BLaER1 treated with 17β-estradiol and CSF1 and Interleukin-3, amounts not matched to agents 10 nM and 100 nM (cell line): Measurements from ENCODE around the gene CREB5.

Experiments used
- H3K27ac ChIP-seq, 11 experiments: shearing (Covaris generic); formaldehyde crosslinking; 2 replicates each; pipeline ENCODE4 v1.8.1; 2022
- H3K27me3 ChIP-seq, 11 experiments: shearing (Covaris generic); formaldehyde crosslinking; 2 replicates each; pipeline ENCODE4 v1.8.1; 2022
- H3K36me3 ChIP-seq, 11 experiments: shearing (Covaris generic); formaldehyde crosslinking; 2 replicates each; pipeline ENCODE4 v1.8.1; 2022
- H3K4me1 ChIP-seq, 10 experiments: shearing (Covaris generic); formaldehyde crosslinking; 2 replicates each; pipeline ENCODE4 v1.8.1; 2022
- H3K4me2 ChIP-seq, 11 experiments: shearing (Covaris generic); formaldehyde crosslinking; 2 replicates each; pipeline ENCODE4 v1.8.1; 2022
- H3K4me3 ChIP-seq, 10 experiments: shearing (Covaris generic); formaldehyde crosslinking; 2 replicates each; pipeline ENCODE4 v1.8.1; 2022
- H3K9ac ChIP-seq, 11 experiments: shearing (Covaris generic); formaldehyde crosslinking; 2 replicates each; pipeline ENCODE4 v1.8.1; 2022
- H3K9me3 ChIP-seq, 11 experiments: shearing (Covaris generic); formaldehyde crosslinking; replicated peaks in 1 of 11; 2 replicates each; pipeline ENCODE4 v1.8.1; 2022
- H4K20me1 ChIP-seq, 11 experiments: shearing (Covaris generic); formaldehyde crosslinking; 2 replicates each; pipeline ENCODE4 v1.8.1; 2022
- Cebpa-rat ChIP-seq, 11 experiments: shearing (Covaris generic); IDR thresholded peaks; 2 replicates each; pipeline ENCODE4 v1.8.1; 2022

Gene CREB5

DNA sequence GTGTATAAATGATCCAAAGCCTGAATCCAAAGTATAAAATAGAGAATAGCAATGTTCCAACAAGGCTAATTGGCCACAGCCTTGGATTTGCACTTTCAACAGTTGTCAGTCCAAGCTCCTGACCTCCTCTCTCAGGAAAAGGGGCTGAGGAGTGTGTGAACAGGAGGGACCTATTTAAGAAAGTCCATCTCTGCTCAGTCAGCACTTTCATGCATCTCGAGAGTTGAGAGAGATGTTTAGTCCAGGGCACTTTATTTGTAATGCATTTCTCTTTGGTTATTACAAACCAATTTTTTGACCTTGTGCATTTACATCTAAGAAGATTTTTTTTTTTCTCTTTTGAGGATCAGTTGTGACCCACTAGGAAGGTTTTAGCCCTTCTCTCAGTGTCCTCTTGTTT is 244.2 kb downstream of the CREB5 start:
- no peaks in the 10 kb centered on the region for H3K27me3 ChIP-seq
- no peak overlapping the region for H3K27ac ChIP-seq
- H3K4me2 ChIP-seq, result no peak overlapping the region
- H3K36me3 ChIP-seq, result peaks cover 0 to 10% (median 0%) of the 10 kb centered on the region in 11 experiments; a peak in 3 of 22 replicates
- no peak overlapping the region for H3K4me3 ChIP-seq
- TF ChIP-seq Cebpa-rat (IDR thresholded peaks at IDR 0.05), result no peak
- peaks cover 16 to 25% (median 21%) of the 10 kb centered on the region in 11 experiments for H3K9me3 ChIP-seq
- no peak overlapping the region for H3K9ac ChIP-seq
- peaks cover 0 to 20% (median 6%) of the 10 kb centered on the region in 10 experiments; a peak in 14 of 20 replicates for H3K4me1 ChIP-seq
- no peaks in the 10 kb centered on the region for H4K20me1 ChIP-seq

DNA sequence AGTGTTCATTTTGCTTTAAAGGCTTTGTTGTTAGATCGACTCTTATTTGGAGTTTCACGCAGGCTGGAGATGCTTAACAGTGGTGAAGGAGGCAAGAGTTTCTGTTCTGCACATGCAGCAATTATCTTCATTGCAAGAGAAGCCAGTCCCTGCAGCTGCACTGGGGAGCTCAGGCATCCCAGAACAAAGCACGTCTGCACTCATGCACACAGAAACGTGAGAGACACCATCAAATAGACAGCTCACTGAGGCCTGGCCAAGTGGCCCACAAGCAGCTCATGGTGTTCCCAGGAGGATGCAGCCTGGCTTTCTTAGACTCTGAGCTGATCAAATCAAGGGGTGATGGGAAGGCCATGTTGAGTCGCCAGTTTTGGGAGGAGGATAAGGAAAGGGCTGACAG is 246.1 kb downstream of the CREB5 start:
- Histone ChIP-seq H4K20me1 (no peaks in the 10 kb centered on the region), H3K9ac (no peak overlapping the region), H3K4me3 (no peak overlapping the region), H3K4me1 (peaks cover 7 to 39% (median 22%) of the 10 kb centered on the region in 10 experiments), H3K27ac (no peak overlapping the region), H3K36me3 (peaks cover 0 to 10% (median 0%) of the 10 kb centered on the region in 11 experiments; a peak in 3 of 22 replicates), H3K4me2 (peak overlapping the region in 5 of 11 experiments; percentile 7 to 51 (median 32); a peak in 7 of 22 replicates), H3K27me3 (no peaks in the 10 kb centered on the region), H3K9me3 (peaks cover 16 to 25% (median 21%) of the 10 kb centered on the region in 11 experiments)
- no peak for TF ChIP-seq Cebpa-rat (IDR thresholded peaks at IDR 0.05)

GRCh38 chr7:28660132-28660531 is 247.8 kb downstream of the CREB5 start:
- no peak overlapping the region for H3K27ac ChIP-seq
- peaks cover 0 to 10% (median 0%) of the 10 kb centered on the region in 11 experiments; a peak in 3 of 22 replicates for H3K36me3 ChIP-seq
- no peak overlapping the region for H3K9ac ChIP-seq
- TF ChIP-seq Cebpa-rat (IDR thresholded peaks at IDR 0.05), result no peak
- H3K4me1 ChIP-seq, result peaks cover 7 to 39% (median 22%) of the 10 kb centered on the region in 10 experiments
- H3K4me2 ChIP-seq, result no peak overlapping the region
- H3K27me3 ChIP-seq, result 0 out of 22 replicates have a peak, but pooled peaks cover 0 to 3% (median 0%) of the 10 kb centered on the region in 11 experiments
- H4K20me1 ChIP-seq, result no peaks in the 10 kb centered on the region
- H3K4me3 ChIP-seq, result no peak overlapping the region; a peak in 1 of 20 replicates
- H3K9me3 ChIP-seq, result peaks cover 16 to 25% (median 21%) of the 10 kb centered on the region in 11 experiments

DNA sequence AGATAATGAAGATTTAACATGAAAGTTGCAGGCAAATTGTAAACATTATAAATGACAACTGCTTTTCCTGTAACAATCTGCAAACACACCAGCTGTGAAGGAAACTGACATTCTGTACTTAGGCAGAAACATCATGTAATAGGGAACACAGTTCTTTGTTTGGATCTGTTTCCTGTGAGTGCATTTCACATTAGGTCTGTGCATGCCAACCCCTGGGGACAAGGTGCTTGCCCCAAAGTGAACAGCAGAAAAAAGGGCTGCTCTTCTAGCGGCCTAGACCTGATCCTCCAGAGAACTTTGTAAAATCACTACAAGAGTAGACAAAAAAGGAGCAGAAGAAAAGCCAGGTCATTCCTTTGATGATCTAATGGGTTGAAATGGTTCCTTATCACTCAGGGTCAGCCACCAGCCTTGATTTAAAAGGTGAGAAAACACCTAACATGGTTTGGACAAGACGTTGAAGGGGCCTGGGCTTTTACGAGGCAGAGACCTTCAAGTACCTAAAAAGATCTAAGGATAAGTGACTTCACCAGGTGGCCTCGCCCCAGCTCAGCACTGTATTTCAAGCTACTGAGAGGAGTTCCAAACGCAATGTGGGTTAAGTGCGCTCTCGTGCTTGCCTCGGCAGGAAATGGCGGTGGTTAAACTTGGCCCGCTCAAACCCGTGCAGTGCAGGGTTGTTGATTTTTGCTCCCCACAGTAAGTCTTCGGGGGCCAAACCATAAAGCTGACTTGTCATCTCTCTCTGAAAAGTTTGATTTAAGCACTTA is 249.7 kb downstream of the CREB5 start:
- peak overlapping the region in 7 of 11 experiments; percentile 4 to 59 (median 38); a peak in 10 of 22 replicates for H3K9ac ChIP-seq
- H3K36me3 ChIP-seq, result peaks cover 0 to 10% (median 0%) of the 10 kb centered on the region in 11 experiments; a peak in 3 of 22 replicates
- H3K4me2 ChIP-seq, result peak overlapping the region; percentile 55 to 90 (median 77)
- H3K9me3 ChIP-seq, result peaks cover 16 to 25% (median 21%) of the 10 kb centered on the region in 11 experiments
- peaks cover 7 to 39% (median 22%) of the 10 kb centered on the region in 10 experiments for H3K4me1 ChIP-seq
- 0 out of 22 replicates have a peak, but pooled peaks cover 0 to 3% (median 0%) of the 10 kb centered on the region in 11 experiments for H3K27me3 ChIP-seq
- H3K27ac ChIP-seq, result peak overlapping the region in 8 of 11 experiments; percentile 16 to 69 (median 62); a peak in 13 of 22 replicates
- H4K20me1 ChIP-seq, result no peaks in the 10 kb centered on the region
- no peak for TF ChIP-seq Cebpa-rat (IDR thresholded peaks at IDR 0.05)
- H3K4me3 ChIP-seq, result peak overlapping the region in 4 of 10 experiments; percentile 14 to 30 (median 16); a peak in 5 of 20 replicates

DNA sequence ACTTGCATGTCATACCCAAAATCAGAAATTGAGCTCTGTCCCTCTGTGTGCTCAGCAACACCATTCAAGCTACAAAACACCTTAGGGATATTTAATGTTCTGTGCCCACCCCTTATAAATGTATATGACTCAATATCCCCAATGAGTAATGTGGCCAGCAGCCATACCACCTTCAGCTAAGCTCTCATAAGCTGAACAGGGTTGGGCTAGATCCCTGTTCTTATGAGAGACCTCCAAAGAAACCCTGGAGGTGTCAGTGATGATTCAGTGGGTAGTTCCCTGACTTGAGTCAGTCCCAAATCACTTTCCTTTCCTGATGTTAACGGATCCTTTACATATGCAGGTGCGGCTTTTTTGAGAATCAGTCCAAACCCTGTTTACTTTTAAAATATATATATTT is 253.8 kb downstream of the CREB5 start:
- Histone ChIP-seq H3K4me3 (no peak overlapping the region), H3K9ac (no peak overlapping the region), H3K9me3 (no peaks in the 10 kb centered on the region)

DNA sequence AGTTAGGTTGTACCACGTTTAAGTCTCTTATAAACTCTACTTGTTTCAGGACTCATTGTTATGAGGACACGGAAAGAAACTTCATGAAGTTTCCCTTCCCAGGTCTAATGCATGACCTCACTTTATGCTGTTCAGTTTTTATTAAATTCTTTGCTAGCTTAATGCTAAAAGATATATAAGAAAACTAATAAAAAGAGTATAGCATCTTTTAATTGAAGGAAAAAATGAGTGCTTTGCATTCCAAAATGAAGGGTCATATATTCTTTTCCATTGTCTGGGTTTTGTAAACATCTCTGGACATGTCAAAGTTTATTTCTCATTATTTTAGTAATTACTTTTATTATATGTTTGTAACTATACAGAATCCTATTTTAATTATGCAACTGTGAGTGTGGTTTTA is 255.8 kb downstream of the CREB5 start:
- Histone ChIP-seq H3K27me3 (0 out of 22 replicates have a peak, but pooled peaks cover 0 to 3% (median 0%) of the 10 kb centered on the region in 11 experiments), H3K27ac (no peak overlapping the region), H3K4me3 (no peak overlapping the region), H3K9me3 (no peaks in the 10 kb centered on the region), H3K36me3 (no peaks in the 10 kb centered on the region), H4K20me1 (no peaks in the 10 kb centered on the region), H3K4me1 (peaks cover 0 to 7% (median 2%) of the 10 kb centered on the region in 10 experiments; a peak in 11 of 20 replicates), H3K4me2 (no peak overlapping the region), H3K9ac (no peak overlapping the region)
- no peak for TF ChIP-seq Cebpa-rat (IDR thresholded peaks at IDR 0.05)

More for the DNA sequence above, 253.8 kb downstream of the CREB5 start:
- no peak overlapping the region for H3K4me2 ChIP-seq
- peaks cover 7 to 26% (median 20%) of the 10 kb centered on the region in 10 experiments for H3K4me1 ChIP-seq
- H3K36me3 ChIP-seq, result no peaks in the 10 kb centered on the region
- no peak overlapping the region for H3K27ac ChIP-seq
- H4K20me1 ChIP-seq, result no peaks in the 10 kb centered on the region
- 0 out of 22 replicates have a peak, but pooled peaks cover 0 to 3% (median 0%) of the 10 kb centered on the region in 11 experiments for H3K27me3 ChIP-seq
- TF ChIP-seq Cebpa-rat (IDR thresholded peaks at IDR 0.05), result no peak

- TF ChIP-seq Cebpa-rat (IDR thresholded peaks at IDR 0.05), result no peak
- H3K36me3 ChIP-seq, result no peaks in the 10 kb centered on the region
- peaks cover 0 to 5% (median 0%) of the 10 kb centered on the region in 10 experiments; a peak in 3 of 20 replicates for H3K4me1 ChIP-seq
- no peak overlapping the region for H3K4me3 ChIP-seq
- no peaks in the 10 kb centered on the region for H4K20me1 ChIP-seq
- no peaks in the 10 kb centered on the region for H3K27me3 ChIP-seq
- no peak overlapping the region for H3K9ac ChIP-seq
- H3K27ac ChIP-seq, result 0 out of 22 replicates have a peak overlapping the region, but pooled peaks of 1 of the 11 experiments have one; percentile 32
- H3K9me3 ChIP-seq, result no peaks in the 10 kb centered on the region
- H3K4me2 ChIP-seq, result peak overlapping the region in 1 of 11 experiments; percentile 4; a peak in 1 of 22 replicates
Measured at GRCh38 chr7:28669330-28669729, 257.0 kb downstream of the CREB5 start.

DNA sequence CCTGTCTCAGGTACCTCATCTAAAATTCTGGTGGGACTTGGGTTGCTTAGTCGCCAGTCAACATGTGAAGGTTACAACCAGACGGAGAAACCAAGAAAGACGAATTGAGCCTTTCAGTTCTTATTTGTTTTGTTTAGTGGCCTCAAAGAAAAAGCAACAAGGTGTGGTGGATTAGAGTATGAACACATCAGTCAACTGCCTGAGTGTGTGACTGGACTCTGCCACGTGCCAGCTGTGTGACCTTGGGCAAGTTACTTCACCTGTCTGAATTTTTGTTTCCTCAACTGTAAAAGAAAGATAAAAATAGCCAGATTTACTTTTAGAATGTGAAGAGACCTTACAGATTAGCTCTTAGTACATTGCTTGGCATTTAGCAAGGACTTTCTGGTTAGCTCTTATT is 259.2 kb downstream of the CREB5 start:
- TF ChIP-seq Cebpa-rat (IDR thresholded peaks at IDR 0.05), result no peak
- no peak overlapping the region for H3K9ac ChIP-seq
- 0 out of 22 replicates have a peak overlapping the region, but pooled peaks of 1 of the 11 experiments have one; percentile 4 for H3K4me2 ChIP-seq

DNA sequence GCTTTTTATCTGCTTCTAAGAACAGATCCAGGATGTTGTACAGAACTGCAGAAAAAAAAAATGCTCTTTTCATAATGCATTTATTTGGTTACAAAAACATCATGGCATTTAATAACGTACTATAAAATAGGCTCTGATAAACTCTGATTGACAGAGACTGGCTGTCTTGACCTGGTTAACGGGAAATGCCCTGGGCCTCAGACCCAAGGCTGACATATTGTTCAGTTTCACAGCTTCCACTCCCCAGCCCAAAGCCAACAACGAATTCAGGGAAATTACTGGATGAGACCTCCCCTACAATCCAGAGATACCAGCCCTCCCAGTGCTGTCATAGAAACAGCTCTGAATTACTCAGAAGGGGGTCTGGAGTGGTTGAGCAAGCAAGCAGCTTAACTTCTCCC is 260.1 kb downstream of the CREB5 start:
- Histone ChIP-seq H3K27me3 (no peaks in the 10 kb centered on the region), H3K36me3 (no peaks in the 10 kb centered on the region), H3K9me3 (no peaks in the 10 kb centered on the region), H3K9ac (no peak overlapping the region), H3K27ac (no peak overlapping the region), H3K4me1 (peaks cover 0 to 5% (median 0%) of the 10 kb centered on the region in 10 experiments; a peak in 3 of 20 replicates), H3K4me2 (no peak overlapping the region), H4K20me1 (no peaks in the 10 kb centered on the region), H3K4me3 (no peak overlapping the region)
- no peak for TF ChIP-seq Cebpa-rat (IDR thresholded peaks at IDR 0.05)

More for the DNA sequence above, 259.2 kb downstream of the CREB5 start:
- peaks cover 0 to 5% (median 0%) of the 10 kb centered on the region in 10 experiments; a peak in 3 of 20 replicates for H3K4me1 ChIP-seq
- no peaks in the 10 kb centered on the region for H3K36me3 ChIP-seq
- no peaks in the 10 kb centered on the region for H3K27me3 ChIP-seq
- no peak overlapping the region for H3K27ac ChIP-seq
- H4K20me1 ChIP-seq, result no peaks in the 10 kb centered on the region
- no peaks in the 10 kb centered on the region for H3K9me3 ChIP-seq
- H3K4me3 ChIP-seq, result no peak overlapping the region
